Renal cortex interstitium (tissue), 3 donors: ENCODE measurements around the gene OSBP2. TPM values are rescaled to one million over a fixed set of nuclear protein-coding genes. Genes with fewer than 3 reads are reported as not detected.

Experiments used
- polyA plus RNA-seq, 3 donors: library from polyadenylated mRNA; unstranded; fragments of 120-200 nt; gene quantifications; one replicate each; pipeline ENCODE4 v1.2.1, GENCODE V29; 2013; ENCODE audit not compliant: insufficient read length in 3 of 3

OSBP2 gene
- polyA plus RNA-seq, 3 donors = 5.5 to 7.4 (median 5.6) TPM

Other genes with a start within 250 kb of the OSBP2 start
- under 1 TPM in 1 of 3 donors, not detected in 2; 0.04 TPM for gene SEC14L3, start 222.9 kb upstream of the OSBP2 start, polyA plus RNA-seq
- 1 to 10 TPM in 1 of 3 donors, under 1 TPM in 2; 0.70 to 1.1 (median 0.70) TPM for gene SEC14L4, start 189.2 kb upstream of the OSBP2 start, polyA plus RNA-seq
- 10 to 100 TPM in 1 of 3 donors, 1 to 10 TPM in 2; 9.0 to 14.5 (median 9.0) TPM for gene SEC14L6, start 148.1 kb upstream of the OSBP2 start, polyA plus RNA-seq
- gene GAL3ST1, start 120.2 kb upstream of the OSBP2 start, polyA plus RNA-seq = 10 to 100 TPM; 21.8 to 33.0 (median 32.0) TPM
- 10 to 100 TPM; 75.6 to 80.6 (median 77.4) TPM for gene PES1, start 103.0 kb upstream of the OSBP2 start, polyA plus RNA-seq
- gene TCN2, start 87.7 kb upstream of the OSBP2 start, polyA plus RNA-seq = 10 to 100 TPM; 56.6 to 64.8 (median 56.7) TPM
- 1 to 10 TPM; 1.8 to 2.0 (median 2.0) TPM for gene SLC35E4, start 59.1 kb upstream of the OSBP2 start, polyA plus RNA-seq
- gene DUSP18, start 27.0 kb upstream of the OSBP2 start, polyA plus RNA-seq = 1 to 10 TPM; 6.9 to 9.6 (median 7.8) TPM